GM12873 (cell line): ENCODE measurements around the gene PITPNB.

Experiments used
- CTCF ChIP-seq: IDR thresholded peaks from 2 replicates; pipeline ENCODE4 v1.5.1; 2012; ENCODE audit warnings: low read depth, mild to moderate bottlenecking, moderate library complexity, low read length, control low read depth; ENCODE audit not compliant: insufficient read depth; ENCODE audit errors: missing control alignments

PITPNB gene

GRCh38 chr22:27873472-27873871 lies 45.6 kb downstream of the PITPNB start:
- TF ChIP-seq CTCF = no peak

- TF ChIP-seq CTCF = no peak
These were observed 46.6 kb downstream of the PITPNB start for GRCh38 chr22:27872488-27872887.

- no peak for TF ChIP-seq CTCF
These were observed 47.6 kb downstream of the PITPNB start for GRCh38 chr22:27871306-27872014.

GRCh38 chr22:27870234-27871191 lies 48.5 kb downstream of the PITPNB start:
- no peak for TF ChIP-seq CTCF

GRCh38 chr22:27868732-27869282 lies 50.2 kb downstream of the PITPNB start:
- TF ChIP-seq CTCF = no peak

GRCh38 chr22:27867953-27868731 lies 50.9 kb downstream of the PITPNB start:
- TF ChIP-seq CTCF = no peak
